Activated T-cell treated with anti-CD3 and anti-CD28 coated beads for 4 hours (primary cell): ENCODE measurements around the gene TRAPPC8.
"Not testable (repeated sequence)": the region's sequence is repeated elsewhere in the genome, so short reads cannot be mapped to it uniquely, and the experiment has no call there.

ENCODE experiments used
- DNase-seq: peaks from one replicate; pipeline ENCODE4 v3.0.0-alpha.2; 2020

TRAPPC8 gene

DNA sequence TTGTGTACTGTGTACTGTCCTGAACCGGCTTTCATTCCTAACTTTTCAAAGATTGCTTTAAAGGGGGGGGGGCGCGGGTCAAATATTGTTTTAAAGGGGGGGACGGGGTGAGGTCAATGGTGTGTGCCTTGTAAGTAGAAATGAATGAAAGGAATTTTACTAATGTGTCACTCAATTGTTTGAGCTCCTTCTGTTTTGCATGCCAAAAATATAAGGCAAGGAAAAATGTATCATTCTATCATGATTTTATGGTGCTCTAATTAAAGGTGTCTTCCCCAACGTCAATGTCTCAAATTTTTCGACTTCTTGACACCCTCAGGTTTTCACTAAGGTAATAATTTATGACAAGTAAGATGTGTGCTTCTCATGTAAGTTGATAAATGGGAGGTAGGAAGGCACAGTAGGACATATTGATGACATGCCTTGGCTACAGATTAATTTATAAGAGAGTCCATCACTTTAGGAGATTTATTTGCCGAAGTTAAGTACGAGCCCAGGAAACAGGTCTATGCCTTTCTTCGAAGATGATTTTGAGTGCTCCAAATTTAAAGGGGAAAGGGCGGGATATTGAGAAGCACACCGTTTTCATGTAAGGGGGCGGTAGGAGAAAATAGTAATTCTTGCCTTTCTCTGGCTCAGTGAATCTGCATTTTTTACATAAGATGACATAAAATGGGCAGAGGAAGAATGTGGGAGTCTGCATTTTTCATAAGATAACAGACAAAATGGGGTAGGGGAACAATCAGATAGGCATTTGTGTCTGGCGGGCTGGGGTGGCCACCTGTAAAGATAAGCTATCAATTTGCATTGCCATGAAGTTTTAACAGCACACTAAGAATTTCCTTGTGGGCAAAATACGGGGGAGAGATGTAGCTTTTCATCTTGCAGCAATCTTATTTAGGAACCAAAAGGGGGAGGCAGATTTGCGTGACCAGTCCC is 1.2 kb upstream of the TRAPPC8 start:
- no peak for DNase-seq

DNA sequence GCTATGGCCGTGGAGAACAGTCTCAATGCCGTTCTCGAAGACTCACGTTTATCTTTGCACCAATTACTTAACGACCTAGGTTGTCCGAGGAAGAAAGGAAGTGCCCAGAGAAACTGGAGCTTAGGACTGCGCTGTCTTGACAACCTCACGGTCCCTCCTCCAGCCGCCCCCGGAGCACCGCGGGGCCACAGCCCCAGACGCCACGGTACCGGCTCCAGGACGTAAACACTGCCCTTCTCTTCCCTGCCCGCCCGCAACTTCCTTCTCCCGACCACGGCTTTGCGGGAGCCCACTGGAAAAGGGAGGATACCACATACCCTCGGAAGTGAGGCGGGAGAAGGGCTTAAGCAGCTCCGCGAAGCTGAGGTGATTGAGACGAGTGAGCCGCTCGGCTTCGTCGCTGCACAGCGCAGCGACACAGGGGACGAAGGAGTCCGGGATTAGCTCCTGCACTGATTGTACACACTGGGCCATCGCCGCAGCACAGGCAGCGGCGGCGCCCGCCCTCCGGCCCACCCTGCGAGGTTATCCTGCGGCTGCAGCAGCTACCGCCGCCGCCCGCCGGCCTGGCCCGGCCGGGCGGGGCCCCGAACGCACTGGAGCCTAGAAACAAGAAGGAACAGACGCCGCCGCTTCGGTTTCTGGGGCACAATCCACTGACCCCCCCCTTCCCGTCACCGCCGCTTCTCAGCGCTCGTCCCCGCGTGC is 483 bp downstream of the TRAPPC8 start:
- DNase-seq = peak; percentile 16

DNA sequence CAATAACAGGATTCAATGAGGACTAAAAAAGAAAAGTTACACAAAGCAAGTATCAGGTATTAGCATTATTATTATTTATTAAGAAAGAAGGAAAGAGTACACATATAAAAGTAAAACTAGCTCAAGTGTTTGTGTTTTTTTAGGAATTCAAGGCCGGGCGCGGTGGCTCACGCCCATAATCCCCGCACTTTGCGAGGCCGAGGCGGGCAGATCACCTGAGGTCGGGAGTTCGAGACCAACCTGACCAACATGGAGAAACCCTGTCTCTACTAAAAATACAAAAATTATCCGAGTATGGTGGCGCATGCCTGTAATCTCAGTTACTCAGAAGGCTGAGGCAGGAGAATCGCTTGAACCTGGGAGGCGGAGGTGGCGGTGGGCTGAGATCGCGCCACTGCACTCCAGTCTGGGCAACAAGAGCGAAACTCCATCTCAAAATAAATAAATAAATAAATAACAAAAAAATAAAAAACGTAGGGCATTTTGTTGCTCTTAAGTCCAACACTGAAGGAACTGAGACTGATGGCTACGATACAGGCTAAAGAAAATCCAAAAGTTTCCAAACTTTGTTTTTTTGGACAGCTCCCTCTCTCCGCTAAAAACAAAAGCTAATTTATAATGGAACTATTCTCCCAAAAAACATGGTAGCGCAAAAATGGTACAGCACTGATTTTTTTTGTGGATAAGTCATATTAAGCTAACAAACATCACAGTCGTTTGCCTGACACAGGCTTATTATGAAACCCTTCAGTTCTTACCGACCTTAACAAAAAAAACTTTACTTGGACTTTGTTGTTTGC is 1.7 kb downstream of the TRAPPC8 start:
- no peak for DNase-seq

DNA sequence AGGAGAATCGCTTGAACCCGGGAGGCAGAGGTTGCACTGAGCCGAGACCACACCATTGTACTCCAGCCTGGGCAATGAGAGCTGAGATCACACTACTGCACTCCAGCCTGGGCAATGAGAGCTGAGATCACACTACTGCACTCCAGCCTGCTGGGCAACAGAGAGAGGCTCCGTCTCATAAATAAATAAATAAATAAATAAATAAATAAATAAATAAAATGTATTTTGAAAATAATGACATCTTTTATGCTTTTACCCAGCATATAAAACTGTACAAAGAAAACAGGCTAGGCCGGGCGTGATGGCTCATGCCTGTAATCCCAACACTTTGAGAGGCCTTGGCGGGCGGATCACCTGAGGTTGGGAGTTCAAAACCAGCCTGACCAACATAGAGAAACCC is 8.2 kb downstream of the TRAPPC8 start:
- not testable (repeated sequence) for DNase-seq

DNA sequence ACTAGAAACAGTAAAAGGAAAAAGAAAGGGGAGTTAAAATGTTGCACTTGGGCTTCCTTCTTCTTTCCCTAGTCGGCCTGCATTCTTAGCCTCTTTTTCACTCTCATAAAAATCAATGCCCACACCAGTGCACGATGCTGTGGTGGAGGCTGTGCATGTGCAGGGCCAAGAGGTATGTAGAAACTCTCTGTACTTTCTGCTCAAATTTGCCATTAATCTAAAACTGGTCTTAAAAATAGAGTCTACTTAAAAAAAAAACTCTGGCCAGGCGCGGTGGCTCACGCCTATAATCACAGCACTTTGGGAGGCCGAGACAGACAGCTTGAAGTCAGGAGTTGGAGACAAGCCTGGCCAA is 11.1 kb downstream of the TRAPPC8 start:
- DNase-seq = no peak

DNA sequence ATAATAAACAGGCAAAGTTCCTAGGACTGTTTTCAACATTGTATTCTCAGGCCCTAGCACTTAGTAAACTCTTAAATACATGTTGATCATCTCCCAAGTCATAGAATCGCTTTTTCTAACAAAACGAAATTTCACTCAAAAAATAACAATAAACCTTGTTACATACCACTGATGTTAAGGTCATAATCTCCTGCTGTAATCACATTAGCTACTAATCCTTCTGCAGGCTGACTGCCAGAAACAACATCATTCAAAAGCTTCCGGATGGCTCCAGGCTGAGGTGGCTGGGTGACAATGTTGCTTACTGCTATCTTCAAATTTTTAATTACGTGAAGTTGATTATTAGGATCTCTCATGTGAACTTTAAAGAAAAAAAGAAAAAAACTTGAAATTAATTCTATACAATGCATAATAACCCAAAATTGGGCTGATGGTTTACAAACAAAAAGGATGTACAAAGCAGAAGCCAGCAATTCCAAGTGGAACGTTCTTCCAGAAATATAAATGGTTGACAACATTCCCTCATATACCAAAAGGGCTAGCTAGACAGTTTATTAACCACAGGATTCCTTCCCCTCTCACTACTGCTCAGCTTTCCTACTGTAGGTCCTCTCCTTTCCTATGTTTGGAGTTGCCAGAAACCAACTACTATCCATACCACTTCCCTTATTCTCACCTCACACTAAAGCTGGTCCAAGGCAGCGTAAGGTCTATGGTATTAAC is 11.6 kb downstream of the TRAPPC8 start:
- no peak for DNase-seq

DNA sequence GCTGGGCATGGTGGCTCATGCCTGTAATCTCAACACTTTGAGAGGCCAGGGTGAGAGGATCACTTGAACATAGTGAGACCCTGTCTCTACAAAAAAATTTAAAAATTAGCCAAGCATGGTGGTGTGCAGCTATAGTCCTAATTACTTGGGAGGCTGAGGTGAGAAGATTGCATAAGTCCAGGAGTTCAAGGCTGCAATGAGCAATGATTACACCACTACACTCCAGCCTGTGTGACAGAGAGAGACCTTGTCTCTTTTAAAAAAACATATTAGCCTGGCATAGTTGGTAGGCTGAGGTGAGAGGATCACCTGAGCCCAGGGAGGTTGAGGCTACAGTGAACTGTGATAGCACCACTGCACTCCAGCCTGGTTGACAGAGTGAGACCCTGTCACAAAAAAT is 13.7 kb downstream of the TRAPPC8 start:
- DNase-seq = no peak

DNA sequence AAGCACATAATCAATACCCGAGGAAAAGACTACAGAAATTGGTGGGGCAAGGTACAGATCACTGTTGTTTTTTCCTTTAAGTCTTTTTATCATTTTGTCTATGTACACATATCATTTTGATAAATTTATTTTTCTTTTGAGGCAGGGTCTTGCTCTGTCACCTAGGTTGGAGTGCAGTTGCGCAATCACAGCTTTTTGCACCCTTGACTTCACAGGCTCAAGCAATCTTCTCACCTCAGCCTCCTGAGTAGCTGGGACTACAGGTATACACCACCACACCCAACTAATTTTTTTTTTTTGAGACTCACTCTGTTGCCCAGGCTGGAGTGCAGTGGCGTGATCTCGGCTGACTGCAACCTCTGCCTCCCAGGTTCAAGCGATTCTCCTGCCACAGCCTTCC is 15.9 kb downstream of the TRAPPC8 start:
- DNase-seq = not testable (repeated sequence)

DNA sequence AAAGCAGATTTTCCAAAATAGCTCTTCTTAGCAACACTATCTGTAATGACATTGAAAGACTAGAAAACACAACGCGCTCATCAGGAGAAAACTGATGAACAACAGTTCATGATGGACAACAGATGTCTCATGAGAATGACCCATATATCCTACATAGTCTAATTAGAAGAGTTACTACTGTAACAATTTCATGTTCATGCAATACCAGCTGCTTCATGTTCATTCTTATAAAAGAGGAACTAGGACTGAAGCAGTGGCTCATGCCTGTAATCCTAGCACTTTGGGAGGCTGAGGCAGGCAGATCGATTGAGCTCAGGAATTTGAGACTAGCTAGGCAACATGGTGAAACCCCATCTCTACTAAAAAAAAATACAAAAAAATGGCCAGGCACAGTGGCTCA is 22.7 kb downstream of the TRAPPC8 start:
- DNase-seq = no peak

DNA sequence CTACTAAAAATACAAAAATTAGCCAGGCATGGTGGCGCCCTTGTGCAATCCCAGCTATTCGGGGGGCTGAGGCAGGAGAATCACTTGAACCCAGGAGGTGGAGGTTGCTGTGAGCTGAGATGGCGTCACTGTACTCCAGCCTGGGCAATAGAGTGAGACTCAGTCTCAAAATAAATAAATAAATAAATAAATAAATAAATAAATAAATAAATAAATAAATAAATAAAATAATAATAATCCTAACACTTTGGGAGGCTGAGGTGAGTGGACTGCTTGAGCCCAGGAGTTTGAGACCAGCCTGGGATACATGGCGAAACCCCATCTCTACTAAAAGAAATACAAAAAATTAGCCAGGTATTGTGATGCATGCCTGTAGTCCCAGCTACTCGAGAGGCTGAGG is 23.6 kb downstream of the TRAPPC8 start:
- DNase-seq = not testable (repeated sequence)

DNA sequence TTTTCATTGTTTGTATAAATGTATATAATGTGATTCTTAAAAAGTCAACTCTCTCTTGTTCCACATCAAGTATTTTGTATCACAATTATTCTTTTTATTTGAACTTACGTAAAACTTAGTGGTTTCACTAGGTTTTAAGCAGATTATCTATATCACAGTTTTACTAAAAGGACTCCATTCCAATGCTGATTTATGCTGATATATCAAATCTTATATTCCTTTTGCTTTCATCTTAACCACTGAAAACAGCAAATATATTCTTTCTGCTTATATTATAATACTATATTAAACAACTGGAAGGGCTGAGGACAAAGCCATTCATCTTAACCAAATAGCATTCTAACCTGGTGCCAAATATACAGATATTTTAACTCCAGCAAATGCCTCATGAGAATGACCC is 24.2 kb downstream of the TRAPPC8 start:
- no peak for DNase-seq

DNA sequence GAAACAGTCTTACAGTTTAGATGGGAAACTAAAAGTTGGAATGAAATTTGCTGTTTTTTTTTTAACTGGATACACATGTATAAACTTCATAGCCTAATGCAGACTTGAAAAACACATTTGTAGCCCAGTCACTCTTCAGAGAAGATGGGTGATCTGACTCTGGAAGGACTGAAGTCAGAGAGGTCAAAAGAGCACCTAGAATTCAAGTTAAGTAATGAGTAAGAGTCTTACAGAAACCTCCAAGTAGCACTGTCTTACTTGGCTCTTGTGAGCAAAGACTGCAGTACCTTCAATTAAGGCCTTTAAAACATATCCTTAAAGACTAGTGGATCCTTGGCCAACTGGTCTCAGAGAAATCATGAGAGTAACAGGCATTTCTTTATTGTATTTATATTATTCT is 41.9 kb downstream of the TRAPPC8 start:
- no peak for DNase-seq

DNA sequence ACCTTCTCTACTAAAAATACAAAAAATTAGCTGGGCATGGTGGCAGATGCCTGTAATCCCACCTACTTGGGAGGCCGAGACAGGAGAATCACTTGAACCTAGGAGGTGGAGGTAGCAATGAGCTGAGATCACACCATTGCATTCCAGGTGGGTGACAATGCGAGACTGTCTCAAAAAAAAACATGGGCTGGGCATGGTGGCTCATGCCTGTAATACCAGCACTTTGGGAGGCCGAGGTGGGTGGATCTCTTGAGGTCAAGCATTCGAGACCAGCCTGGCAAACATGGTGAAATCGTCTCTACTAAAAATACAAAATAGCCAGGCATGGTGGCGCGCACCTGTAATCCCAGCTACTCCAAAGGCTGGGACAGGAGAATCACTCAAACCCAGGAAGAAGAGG is 43.2 kb downstream of the TRAPPC8 start:
- DNase-seq = not testable (repeated sequence)

DNA sequence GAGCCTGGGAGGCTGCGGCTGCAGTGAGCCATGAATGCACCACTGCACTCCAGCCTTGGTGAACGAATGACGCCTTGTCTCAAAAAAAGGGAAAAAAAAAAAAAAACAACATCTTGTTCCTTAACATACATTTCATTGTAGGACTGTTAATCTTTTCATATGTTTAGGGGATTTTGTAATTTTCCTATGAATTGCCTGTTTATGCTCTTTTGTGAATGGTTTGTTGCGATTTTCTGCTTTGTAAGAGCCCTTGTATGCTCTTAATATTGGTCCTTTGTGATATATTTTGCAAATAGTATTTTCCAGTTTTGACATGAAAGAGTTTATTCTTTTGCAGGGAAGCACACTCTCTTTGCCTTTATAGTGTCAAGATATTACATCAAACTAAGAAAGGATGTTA is 50.0 kb downstream of the TRAPPC8 start:
- DNase-seq = no peak

DNA sequence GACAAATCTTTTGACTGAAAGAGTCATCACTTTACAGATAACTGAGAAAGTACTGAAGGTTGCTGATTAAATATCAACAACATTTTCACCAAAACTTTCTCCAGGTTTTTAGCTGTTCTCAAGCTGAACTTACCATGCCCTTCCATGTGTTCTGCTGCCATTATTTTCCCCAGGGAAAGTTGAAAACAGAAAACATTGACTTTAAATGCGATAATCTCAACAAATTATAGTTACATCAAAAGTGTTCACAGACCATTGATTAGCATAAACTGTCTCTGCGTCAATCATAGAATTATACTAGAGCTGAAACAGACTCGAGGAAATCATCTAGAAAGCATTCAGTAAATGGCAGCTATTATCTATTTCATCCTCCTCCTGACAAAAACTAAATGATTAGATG is 51.4 kb downstream of the TRAPPC8 start:
- no peak for DNase-seq

DNA sequence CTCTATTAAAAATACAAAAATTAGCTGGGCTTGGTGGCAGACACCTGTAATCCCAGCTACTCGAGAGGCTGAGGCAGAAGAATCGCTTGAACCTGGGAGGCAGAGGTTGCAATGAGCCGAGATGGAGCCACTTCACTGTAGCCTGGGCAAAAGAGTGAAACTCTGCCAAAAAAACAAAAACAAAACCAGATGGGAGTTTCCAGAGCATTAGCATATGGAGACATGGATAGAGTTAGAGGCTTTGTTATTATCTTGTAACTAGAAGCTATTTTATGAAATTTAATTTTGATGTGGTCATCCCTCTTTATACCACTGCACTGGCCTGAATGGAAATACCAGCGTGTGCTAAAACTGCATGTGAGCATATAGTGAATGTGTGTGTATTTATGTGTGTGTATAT is 58.9 kb downstream of the TRAPPC8 start:
- DNase-seq = no peak

DNA sequence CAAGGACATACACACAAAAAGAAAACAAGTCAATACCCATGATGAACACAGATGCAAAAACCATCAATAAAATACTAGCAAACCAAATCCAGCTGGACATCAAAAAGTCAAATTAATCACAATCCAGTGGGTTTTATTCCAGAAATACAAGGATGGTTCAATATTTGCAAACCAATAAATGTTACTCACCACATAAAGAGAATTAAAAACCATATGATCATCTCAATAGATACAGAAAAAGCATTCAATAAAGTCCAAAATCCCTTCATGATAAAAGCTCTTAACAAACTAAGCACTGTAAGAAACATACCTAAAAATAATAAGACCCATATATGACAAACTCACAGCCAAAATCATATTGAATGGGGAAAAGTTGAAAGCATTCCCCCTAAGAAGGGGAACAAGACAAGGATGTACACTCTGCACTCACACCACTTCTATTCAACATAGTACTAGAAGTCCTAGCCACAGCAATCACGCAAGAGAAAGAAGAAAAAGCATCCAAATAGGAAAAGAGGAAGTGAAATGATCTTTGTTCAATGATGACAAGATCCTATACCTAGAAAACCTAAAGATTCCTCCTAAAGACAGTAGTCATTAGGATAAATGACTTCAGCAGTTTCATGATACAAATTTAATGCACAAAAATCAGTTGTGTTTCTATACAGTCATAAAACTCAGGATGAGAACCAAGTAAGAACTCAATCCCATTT is 62.6 kb downstream of the TRAPPC8 start:
- no peak for DNase-seq

DNA sequence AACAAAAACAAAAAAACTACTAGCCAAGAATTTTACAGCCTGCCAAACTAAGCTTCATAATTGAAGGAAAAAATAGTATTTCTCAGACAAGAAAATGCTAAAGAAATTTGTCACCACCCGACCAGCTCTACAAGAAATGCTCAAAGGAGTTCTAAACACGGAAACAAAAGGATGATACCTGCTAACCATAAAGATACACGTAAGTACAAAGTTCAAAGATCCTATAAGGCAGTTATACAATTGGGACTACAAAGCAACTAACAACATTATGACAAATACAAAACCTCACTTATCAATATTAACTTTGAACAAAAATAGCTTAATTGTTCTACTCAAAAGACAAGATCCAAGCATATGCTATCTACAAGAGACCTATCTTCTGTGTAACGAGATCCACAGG is 64.6 kb downstream of the TRAPPC8 start:
- DNase-seq = no peak

DNA sequence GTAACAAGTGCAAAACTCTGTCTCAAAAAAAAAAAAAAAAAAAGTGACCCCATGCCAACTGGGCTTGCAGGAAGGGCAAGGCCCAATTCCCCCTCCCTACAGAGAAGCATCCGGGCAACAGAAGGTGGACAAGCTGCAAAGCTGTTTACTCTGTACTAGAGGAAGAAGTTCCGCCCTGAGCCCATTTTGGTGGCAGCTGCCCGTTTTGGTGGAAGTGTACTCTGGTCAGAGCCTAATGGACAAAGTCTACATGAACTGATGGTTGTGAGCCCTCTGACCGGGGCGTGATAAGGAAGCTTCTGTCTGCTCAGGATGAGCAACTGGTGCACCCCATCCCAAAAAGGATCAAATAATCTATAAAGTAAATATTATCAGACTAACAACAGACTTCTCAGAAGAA is 65.0 kb downstream of the TRAPPC8 start:
- DNase-seq = no peak

DNA sequence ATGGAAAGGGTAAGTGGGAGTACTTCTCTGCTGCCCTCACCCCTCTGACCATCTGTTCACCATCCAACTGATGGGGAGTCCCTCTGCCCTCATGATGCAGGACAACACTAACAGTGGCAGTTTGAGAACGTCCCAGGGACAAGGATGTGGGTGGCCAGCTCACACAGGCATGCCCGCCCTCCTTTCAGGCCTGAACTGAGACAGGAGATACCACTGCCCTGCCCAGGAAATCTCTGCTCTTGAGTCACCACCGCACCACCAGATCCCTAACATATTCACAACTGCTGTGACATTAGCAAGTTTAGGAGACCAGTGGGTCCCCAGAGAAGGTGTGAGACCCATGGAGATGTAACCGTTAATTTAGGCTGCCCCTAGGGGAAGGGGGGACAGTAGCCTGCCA is 66.2 kb downstream of the TRAPPC8 start:
- no peak for DNase-seq

DNA sequence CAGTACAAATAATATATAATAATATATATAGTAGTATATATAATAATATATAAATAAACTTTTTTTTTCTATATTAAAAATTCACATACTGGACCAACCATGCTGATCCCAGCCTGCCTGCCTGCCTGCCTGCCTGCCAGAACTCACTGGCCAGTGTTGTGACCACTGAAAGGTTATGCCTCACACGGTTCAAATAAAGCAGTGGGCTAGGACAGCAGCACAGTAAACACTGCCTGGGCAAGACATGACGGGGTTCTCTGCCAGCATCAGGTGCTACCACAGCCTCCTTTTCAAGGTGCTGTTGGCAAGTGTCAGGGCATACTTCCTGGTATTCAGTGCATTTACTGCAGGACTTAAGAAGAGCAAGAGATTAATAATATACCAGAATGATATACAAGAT is 67.6 kb downstream of the TRAPPC8 start:
- DNase-seq = no peak

DNA sequence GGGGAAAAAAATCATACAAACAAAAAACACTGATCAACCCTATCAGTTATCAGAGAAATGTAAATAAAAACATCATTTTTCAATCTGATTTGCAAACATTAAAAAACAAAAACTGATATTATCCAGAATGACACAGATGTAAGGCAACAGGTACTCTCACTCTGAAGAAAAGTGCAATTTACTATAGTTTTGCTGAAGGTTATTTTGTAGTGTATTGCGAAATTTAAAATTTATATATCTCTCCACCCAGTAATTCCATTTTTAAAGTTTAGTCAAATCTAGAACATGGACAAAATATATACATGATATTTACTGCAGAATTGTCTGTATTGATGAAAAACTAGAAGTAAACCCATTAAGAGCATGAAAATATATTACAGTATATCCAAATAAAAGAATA is 79.8 kb downstream of the TRAPPC8 start:
- DNase-seq = no peak
